DOHH2 (cell line): ENCODE measurements around the gene MICAL2.

Experiments
- H3F3A ChIP-seq: fragments of 200-600 bp; sonication (generic), shearing (Covaris generic); 2 replicates; pipeline ENCODE4 v1.6.0; 2016; ENCODE audit warnings: antibody characterized with exemption, mild to moderate bottlenecking; ENCODE audit not compliant: control insufficient read depth, insufficient read depth
- H3K27ac ChIP-seq: fragments of 200-600 bp; sonication (generic); 2 replicates; pipeline ENCODE4 v1.5.1; 2014; ENCODE audit warnings: low read depth, mild to moderate bottlenecking, low read length, moderate library complexity
- H3K27me3 ChIP-seq: fragments of 200-600 bp; sonication (generic); 2 replicates; pipeline ENCODE4 v1.6.1; 2014; ENCODE audit warnings: mild to moderate bottlenecking, low read length, mixed read lengths; ENCODE audit not compliant: control insufficient read depth
- H3K36me3 ChIP-seq: fragments of 200-600 bp; sonication (generic); 2 replicates; pipeline ENCODE4 v1.6.1; 2014; ENCODE audit warnings: mild to moderate bottlenecking, low read length, moderate library complexity, mixed read lengths; ENCODE audit not compliant: control insufficient read depth
- H3K4me1 ChIP-seq: fragments of 200-600 bp; sonication (generic); 2 replicates; pipeline ENCODE4 v1.6.1; 2014; ENCODE audit warnings: mild to moderate bottlenecking, low read length, mixed read lengths; ENCODE audit not compliant: control insufficient read depth
- H3K4me2 ChIP-seq: fragments of 200-600 bp; sonication (generic); 2 replicates; pipeline ENCODE4 v1.6.0; 2014; ENCODE audit warnings: mild to moderate bottlenecking, low read length, moderate library complexity
- H3K4me3 ChIP-seq: fragments of 200-600 bp; sonication (generic); 2 replicates; pipeline ENCODE4 v1.5.1; 2014; ENCODE audit warnings: mild to moderate bottlenecking, low read length, mixed read lengths
- H3K79me2 ChIP-seq: fragments of 200-600 bp; sonication (generic); 2 replicates; pipeline ENCODE4 v1.6.1; 2014; ENCODE audit warnings: mild to moderate bottlenecking, low read length, mixed read lengths; ENCODE audit not compliant: control insufficient read depth
- H3K9me2 ChIP-seq: fragments of 200-600 bp; sonication (generic); replicated peaks from 2 replicates; pipeline ENCODE4 v1.6.1; 2014; ENCODE audit warnings: mild to moderate bottlenecking, low read length, mixed read lengths; ENCODE audit not compliant: control insufficient read depth
- H3K9me3 ChIP-seq: fragments of 200-600 bp; sonication (generic); 2 replicates; pipeline ENCODE4 v1.6.1; 2014; ENCODE audit warnings: antibody characterized with exemption, low read length, mixed read lengths; ENCODE audit not compliant: control insufficient read depth, insufficient read depth
- H4K20me1 ChIP-seq: fragments of 200-600 bp; sonication (generic); 2 replicates; pipeline ENCODE4 v1.6.0; 2014; ENCODE audit warnings: low read depth, mild to moderate bottlenecking, antibody characterized with exemption, low read length, moderate library complexity; ENCODE audit not compliant: control insufficient read depth, insufficient read depth
- EZH2phosphoT487 ChIP-seq: fragments of 200-600 bp; sonication (generic); IDR thresholded peaks from 2 replicates; pipeline ENCODE4 v1.6.1; 2017; ENCODE audit warnings: borderline replicate concordance, mild to moderate bottlenecking, antibody characterized with exemption, low read length, moderate library complexity, mixed read lengths
- TF ChIP-seq, protein P1 (sequence below): fragments of 200-600 bp; sonication (generic); IDR thresholded peaks from one replicate; pipeline ENCODE4 v1.5.1; 2014; ENCODE audit warnings: antibody characterized with exemption, mild to moderate bottlenecking, low read depth, low read length; ENCODE audit not compliant: poor library complexity, severe bottlenecking

The MICAL2 gene

DNA sequence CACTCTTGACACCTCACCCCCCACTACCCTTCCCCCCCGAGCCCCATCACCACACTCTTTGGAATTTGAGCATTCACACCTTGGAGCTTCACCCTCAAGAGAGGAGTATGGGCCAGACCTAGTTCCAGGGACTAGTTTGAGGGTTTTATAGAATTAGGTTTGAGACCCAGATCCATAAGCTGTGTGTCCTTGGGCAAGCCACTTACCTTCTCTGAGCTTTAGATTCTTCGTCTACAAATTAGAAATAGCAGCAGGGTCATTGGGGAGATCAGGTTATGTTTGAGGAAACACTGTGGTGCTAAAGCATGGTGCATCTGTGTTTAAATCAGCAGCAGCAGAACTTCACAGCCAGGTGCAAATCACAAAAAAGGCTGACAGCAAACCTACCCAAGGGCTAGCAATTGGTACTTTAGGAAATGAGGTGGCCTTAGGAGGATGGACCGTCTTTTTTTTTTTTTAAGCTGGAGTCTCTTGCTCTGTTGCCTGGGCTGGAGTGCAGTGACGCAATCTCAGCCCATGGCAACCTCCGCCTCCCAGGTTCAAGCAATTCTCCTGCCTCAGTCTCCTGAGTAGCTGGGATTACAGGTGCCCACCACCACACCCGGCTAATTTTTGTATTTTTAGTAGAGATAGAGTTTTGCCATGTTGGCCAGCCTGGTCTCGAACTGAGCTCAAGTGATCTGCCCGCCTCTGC is 114.8 kb downstream of the MICAL2 start:
- Histone ChIP-seq H3K4me3 (no peak overlapping the region), H3K79me2 (no peaks in the 10 kb centered on the region), H3K9me3 (no peaks in the 10 kb centered on the region), H3K27me3 (no peaks in the 10 kb centered on the region), H3K36me3 (no peaks in the 10 kb centered on the region), H3K27ac (no peak overlapping the region), H3K4me2 (no peak overlapping the region), H3K4me1 (no peaks in the 10 kb centered on the region), H3K9me2 (no peaks in the 10 kb centered on the region), H3F3A (no peaks in the 10 kb centered on the region), H4K20me1 (no peaks in the 10 kb centered on the region)
- TF ChIP-seq EZH2phosphoT487: no peak
- TF ChIP-seq, protein P1, sequence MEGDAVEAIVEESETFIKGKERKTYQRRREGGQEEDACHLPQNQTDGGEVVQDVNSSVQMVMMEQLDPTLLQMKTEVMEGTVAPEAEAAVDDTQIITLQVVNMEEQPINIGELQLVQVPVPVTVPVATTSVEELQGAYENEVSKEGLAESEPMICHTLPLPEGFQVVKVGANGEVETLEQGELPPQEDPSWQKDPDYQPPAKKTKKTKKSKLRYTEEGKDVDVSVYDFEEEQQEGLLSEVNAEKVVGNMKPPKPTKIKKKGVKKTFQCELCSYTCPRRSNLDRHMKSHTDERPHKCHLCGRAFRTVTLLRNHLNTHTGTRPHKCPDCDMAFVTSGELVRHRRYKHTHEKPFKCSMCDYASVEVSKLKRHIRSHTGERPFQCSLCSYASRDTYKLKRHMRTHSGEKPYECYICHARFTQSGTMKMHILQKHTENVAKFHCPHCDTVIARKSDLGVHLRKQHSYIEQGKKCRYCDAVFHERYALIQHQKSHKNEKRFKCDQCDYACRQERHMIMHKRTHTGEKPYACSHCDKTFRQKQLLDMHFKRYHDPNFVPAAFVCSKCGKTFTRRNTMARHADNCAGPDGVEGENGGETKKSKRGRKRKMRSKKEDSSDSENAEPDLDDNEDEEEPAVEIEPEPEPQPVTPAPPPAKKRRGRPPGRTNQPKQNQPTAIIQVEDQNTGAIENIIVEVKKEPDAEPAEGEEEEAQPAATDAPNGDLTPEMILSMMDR: no peak

DNA sequence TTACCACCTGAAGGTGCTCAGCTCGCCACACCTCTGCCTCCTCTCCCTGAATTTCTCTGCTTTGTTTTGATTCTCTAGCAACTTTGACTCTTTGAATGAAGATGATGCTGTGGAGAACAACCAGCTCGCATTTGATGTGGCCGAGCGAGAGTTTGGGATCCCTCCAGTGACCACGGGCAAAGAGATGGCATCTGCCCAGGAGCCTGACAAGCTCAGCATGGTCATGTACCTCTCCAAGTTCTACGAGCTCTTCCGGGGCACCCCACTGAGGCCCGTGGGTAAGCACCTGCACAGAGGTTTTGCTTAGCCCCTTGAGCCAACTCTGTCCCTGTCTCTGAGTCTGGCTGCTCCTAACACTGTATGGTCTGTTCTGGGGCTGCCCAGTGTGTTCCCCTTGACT is 115.7 kb downstream of the MICAL2 start:
- H3K79me2 ChIP-seq: no peaks in the 10 kb centered on the region
- H3K9me2 ChIP-seq: no peaks in the 10 kb centered on the region
- TF ChIP-seq, protein P1: no peak
- TF ChIP-seq EZH2phosphoT487: no peak
- H3K27me3 ChIP-seq: no peaks in the 10 kb centered on the region
- H4K20me1 ChIP-seq: no peaks in the 10 kb centered on the region
- H3K4me1 ChIP-seq: no peaks in the 10 kb centered on the region
- H3K4me2 ChIP-seq: no peak overlapping the region
- H3F3A ChIP-seq: no peaks in the 10 kb centered on the region
- no peaks in the 10 kb centered on the region for H3K36me3 ChIP-seq
- H3K4me3 ChIP-seq: no peak overlapping the region
- H3K27ac ChIP-seq: no peak overlapping the region
- H3K9me3 ChIP-seq: no peaks in the 10 kb centered on the region

DNA sequence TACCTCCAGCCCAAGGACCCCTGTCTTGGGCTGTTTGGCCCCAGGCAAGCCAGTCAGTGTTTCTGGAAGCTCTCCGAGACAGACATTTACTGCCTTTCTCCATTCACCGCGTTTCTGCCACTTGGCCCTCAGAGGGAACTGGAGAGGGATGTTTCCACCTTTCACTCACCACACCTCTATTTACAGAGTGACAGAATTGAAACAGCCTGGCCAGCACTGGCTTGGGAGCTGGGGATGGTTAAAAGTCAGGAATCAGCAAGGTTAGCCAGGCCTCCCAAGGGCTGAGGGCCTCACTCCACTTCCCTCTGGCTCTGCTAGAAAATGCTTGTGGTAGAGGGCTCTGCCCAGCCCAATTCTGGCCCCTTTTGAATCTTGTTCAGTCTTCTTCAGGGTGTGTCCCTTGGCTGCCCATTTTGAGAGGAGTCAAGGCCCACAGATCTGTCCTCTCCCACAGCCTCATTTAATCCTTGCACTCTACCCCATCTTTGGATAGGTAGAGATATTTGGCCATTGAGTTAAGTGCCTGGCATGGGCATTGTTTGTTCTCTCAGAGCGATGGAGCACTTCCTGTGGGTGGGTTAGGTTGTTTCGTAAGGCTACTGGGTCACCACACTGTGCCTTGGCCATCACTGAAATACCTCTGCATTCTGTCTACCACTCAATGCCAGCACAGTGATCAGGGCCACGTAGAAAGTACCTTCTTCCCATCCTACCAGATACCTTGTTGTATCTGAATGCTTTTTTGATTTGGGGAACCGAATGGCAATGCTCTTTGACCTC is 119.2 kb downstream of the MICAL2 start:
- H3K36me3 ChIP-seq: no peaks in the 10 kb centered on the region
- no peaks in the 10 kb centered on the region for H3F3A ChIP-seq
- H3K9me2 ChIP-seq: no peaks in the 10 kb centered on the region
- TF ChIP-seq, protein P1: no peak
- TF ChIP-seq EZH2phosphoT487: no peak
- no peak overlapping the region for H3K4me3 ChIP-seq
- H3K27me3 ChIP-seq: no peaks in the 10 kb centered on the region
- H3K4me2 ChIP-seq: no peak overlapping the region
- no peak overlapping the region for H3K27ac ChIP-seq
- H3K4me1 ChIP-seq: no peaks in the 10 kb centered on the region
- H3K79me2 ChIP-seq: no peaks in the 10 kb centered on the region
- no peaks in the 10 kb centered on the region for H4K20me1 ChIP-seq
- no peaks in the 10 kb centered on the region for H3K9me3 ChIP-seq
